Urinary bladder (tissue), 4 donors: Measurements from ENCODE around the gene ASTL. TPM values are rescaled to one million over a fixed set of nuclear protein-coding genes. Genes with fewer than 3 reads are reported as not detected.
"Not testable (repeated sequence)": the region's sequence is repeated elsewhere in the genome, so short reads cannot be mapped to it uniquely, and the experiment has no call there.

Experiments used
- DNase-seq: peaks from one replicate; pipeline ENCODE4 v3.0.0-alpha.2; 2015; ENCODE audit errors: extremely low spot score
- H3K27ac ChIP-seq: one replicate; pipeline ENCODE4 v1.5.1; 2013; ENCODE audit warnings: low read depth, mild to moderate bottlenecking, moderate library complexity
- H3K36me3 ChIP-seq: one replicate; pipeline ENCODE4 v1.6.1; 2013; ENCODE audit warnings: mild to moderate bottlenecking, moderate library complexity; ENCODE audit not compliant: insufficient read depth
- H3K4me1 ChIP-seq: one replicate; pipeline ENCODE4 v1.6.1; 2013; ENCODE audit warnings: mild to moderate bottlenecking, moderate library complexity; ENCODE audit not compliant: insufficient read depth
- H3K4me3 ChIP-seq: one replicate; pipeline ENCODE4 v1.5.1; 2013; ENCODE audit warnings: low read depth, low read length
- WGBS: extraction: QIAGEN DNeasy Blood & Tissue Kit; methylation state at CpG from one replicate; pipeline ENCODE4 v1.1.7; 2013; 5-methylcytosine and 5-hydroxymethylcytosine counted together
- polyA plus RNA-seq: library from polyadenylated mRNA; stranded (reverse); fragments of 200-250 nt; gene quantifications from one replicate; pipeline ENCODE4 v1.2.3, GENCODE V29; 2013
- total RNA-seq: library from RNA; depleted of rRNA; stranded (reverse); fragments of >200 nt; gene quantifications from one replicate; pipeline ENCODE4 v1.2.3, GENCODE V29; 2014
- donor health status: healthy with polysubstance abuse.
- donor health status: healthy.

Gene ASTL
- total and polyA plus RNA-seq, 2 donors, result 0.09 to 0.85 TPM

DNA sequence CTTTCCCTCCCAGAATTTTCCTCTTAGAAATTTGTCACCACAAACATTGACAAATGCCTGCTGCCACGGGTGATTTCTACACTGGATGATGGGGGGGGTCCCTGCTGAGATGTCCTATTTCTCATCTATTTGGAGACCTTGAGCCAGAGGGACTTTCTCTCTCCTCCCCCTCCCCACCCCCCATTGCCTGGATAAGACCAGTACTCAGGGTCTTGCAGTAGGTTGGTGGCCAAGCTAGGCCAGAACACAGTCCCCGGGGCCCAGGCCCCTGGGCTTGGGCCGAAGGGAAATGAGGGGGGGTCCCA lies 7.5 kb upstream of the ASTL start:
- Histone ChIP-seq H3K27ac (peak overlapping the region; percentile 71), H3K4me1 (no peaks in the 10 kb centered on the region), H3K4me3 (peak overlapping the region; percentile 61), H3K36me3 (no peaks in the 10 kb centered on the region)
- no peak for DNase-seq
- WGBS, result 52% methylated on average over 3 of the region's 3 CpGs

DNA sequence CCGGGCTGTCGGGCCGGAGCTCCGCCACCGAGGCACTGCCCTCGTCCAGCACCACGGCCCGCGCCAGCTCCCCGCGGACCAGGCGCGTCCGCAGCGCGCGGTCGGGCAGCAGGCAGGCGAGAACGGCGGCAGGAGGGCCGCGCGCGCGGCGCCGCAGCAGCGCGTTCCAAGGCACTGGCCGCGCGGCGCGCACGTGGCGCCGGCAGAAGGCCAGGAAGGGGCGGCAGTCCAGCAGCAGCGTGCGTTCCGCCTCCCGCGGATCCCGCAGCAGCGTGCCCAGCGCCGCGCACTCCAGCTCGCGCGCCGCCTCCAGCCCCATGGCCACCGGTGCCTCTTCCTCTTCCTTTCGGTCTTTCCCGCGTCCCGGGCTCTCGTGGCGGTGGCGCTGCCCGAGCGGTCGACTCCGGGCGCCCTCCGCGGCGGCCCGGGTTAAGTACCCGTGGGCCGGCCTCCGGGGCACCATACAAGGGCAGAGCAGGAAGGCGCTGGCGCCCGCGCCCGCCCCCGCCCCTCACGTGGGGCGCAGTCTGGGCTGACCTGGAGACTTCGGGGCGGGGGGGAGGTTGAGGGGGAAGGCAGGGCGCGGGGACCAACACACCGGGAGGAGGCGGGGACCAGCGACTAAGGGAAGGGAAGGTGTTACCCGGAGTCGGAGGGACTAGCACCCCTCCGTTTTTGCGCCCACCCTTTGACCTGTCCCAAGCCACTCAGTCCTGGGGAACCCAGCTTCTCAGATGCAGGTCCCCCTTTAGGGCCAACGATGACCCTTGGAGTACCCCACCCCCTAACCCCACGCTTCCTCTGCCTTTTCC lies 6.9 kb upstream of the ASTL start, which contains the start of gene DUSP2:
DUSP2 (minus strand) TSS at position 405 of the 812 bp plus-strand sequence; CDS start at position 319, 86 bp downstream.
- H3K4me3 ChIP-seq, result peak within 1 kb of the TSS; percentile 61
- peak within 1 kb of the TSS; percentile 71 for H3K27ac ChIP-seq
- H3K4me1 ChIP-seq, result no peaks in the 10 kb centered on the region
- no peak for DNase-seq
- no peaks in the 10 kb centered on the region for H3K36me3 ChIP-seq
- WGBS, result 3% methylated on average over 94 of the region's 94 CpGs

GRCh38 chr2:96144481-96145035 lies 6.3 kb upstream of the ASTL start:
- 8% methylated on average over 35 of the region's 35 CpGs for WGBS
- Histone ChIP-seq H3K4me1 (no peaks in the 10 kb centered on the region), H3K27ac (no peak overlapping the region), H3K4me3 (peak overlapping the region; percentile 61), H3K36me3 (no peaks in the 10 kb centered on the region)
- DNase-seq, result no peak

- Histone ChIP-seq H3K4me3 (peak overlapping the region; percentile 61), H3K4me1 (no peaks in the 10 kb centered on the region), H3K27ac (no peak overlapping the region), H3K36me3 (no peaks in the 10 kb centered on the region)
- WGBS, result 82% methylated on average over 23 of the region's 23 CpGs
- DNase-seq, result no peak
Observed at GRCh38 chr2:96143848-96144480, 5.7 kb upstream of the ASTL start.

DNA sequence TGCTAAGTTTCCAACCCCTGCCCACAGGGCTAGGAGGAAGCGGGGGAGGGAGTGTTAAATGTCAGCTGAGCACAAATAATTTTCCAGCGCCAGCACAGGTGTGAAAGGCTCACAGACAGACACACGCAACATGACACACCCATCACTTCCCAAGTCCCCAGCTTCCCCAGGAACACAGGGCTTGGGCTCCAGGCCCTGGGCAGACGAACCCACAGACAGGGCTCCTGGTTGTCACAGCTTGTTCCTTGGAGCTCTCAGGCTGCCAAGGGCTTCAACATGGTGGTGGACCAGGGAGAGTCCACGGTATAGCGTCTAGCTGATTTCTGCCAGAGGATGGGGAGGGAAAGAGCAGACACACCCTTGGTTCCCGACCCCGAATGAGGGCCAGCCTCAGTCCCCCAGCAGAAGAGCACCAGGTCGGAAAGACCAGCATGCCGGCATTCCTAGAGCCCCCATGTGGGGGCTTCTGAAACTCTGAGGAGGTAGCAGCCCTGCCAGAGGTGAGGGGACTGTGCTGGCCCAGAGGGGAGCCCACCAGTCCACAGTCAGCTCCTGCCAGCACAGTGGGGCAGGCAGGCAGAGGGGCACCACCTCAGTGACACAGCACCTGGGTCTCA lies 5.0 kb upstream of the ASTL start:
- no peak for DNase-seq
- Histone ChIP-seq H3K27ac (no peak overlapping the region), H3K4me1 (no peaks in the 10 kb centered on the region), H3K36me3 (no peaks in the 10 kb centered on the region), H3K4me3 (peak overlapping the region; percentile 61)
- WGBS, result 83% methylated on average over 10 of the region's 10 CpGs

GRCh38 chr2:96142217-96143113 lies 4.2 kb upstream of the ASTL start:
- DNase-seq, result no peak
- Histone ChIP-seq H3K4me1 (no peaks in the 10 kb centered on the region), H3K27ac (no peak overlapping the region), H3K4me3 (no peak overlapping the region), H3K36me3 (no peaks in the 10 kb centered on the region)
- 84% methylated on average over 26 of the region's 26 CpGs for WGBS

DNA sequence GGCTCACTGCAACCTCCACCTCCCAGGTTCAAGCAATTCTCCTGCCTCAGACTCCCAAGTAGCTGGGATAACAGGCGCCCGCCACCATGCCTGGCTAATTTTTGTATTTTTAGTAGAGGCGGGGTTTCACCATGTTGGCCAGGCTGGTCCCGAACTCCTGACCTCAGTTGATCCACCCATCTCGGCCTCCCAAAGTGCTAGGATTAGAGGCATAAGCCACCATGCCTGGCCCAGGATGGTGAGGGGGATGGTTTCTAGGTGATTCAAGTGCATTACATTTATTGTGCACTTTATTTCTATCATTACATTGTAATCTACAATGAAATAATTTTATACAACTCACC lies 3.3 kb upstream of the ASTL start:
- not testable (repeated sequence) for H3K4me1 ChIP-seq, H3K4me3 ChIP-seq, DNase-seq, H3K36me3 ChIP-seq, H3K27ac ChIP-seq
- 86% methylated on average over 5 of the region's 5 CpGs for WGBS

DNA sequence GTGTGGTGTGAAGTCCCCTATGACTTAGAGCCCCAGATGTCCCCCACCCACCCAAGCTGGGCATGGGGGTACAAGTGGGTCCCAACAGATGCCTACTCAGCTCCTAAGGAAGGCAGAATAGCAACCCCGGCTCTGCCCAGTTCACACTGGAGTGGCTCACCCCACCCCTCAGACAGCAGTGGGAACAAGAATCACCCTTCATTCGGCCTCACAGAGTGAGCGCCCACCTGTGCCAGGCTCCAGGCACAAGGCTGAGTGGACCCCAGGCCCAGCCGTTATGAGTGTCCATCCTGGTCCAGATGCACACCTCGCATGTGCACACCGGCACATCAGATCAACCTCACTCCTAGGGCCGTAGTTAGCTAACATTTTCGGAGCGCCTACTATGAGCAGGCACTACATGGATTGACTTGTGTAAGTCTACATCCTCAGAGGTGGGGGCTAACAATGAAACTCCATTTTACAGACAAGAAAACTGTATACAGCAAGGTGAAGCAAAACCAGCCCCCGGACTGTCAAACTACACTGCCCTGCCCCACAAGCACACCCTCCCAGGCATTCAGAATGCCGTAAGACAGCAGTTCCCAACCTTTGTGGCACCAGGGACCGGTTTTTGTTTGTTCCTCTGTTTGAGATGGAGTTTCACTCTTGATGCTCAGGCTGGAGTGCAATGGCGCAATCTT lies 2.8 kb upstream of the ASTL start:
- no peak for DNase-seq
- Histone ChIP-seq H3K27ac (no peak overlapping the region), H3K4me1 (no peaks in the 10 kb centered on the region), H3K4me3 (no peak overlapping the region), H3K36me3 (no peaks in the 10 kb centered on the region)
- 92% methylated on average over 13 of the region's 13 CpGs for WGBS

DNA sequence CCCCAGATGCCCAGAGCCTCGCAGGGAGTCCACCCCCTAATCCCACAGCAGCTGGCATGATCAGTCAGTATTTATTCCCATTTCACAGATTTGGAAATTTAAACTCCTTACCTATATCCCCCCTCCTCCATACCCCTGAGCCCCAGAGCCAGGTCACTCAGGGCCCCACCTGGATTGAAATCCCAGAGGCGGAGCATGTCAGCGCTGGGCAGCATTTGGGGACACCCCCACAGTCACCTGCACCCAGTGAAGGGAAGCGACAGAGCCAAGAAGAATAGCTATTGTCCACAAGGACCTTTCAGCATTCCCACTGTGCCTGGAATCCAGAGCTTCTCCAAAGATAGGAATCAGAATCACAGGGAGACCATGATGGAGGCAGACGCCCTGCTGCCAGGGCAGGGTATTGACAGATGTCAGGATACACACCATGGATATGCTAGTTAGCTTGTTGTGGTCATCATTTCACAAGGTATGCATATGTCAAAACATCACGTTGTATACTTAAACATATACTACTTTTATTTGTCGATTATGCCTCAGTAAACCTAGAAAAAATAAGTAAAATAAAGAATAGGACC lies 968 bp upstream of the ASTL start:
- Histone ChIP-seq H3K4me3 (no peak overlapping the region), H3K4me1 (no peaks in the 10 kb centered on the region), H3K36me3 (no peaks in the 10 kb centered on the region), H3K27ac (no peak overlapping the region)
- 85% methylated on average over 7 of the region's 7 CpGs for WGBS
- DNase-seq, result no peak

DNA sequence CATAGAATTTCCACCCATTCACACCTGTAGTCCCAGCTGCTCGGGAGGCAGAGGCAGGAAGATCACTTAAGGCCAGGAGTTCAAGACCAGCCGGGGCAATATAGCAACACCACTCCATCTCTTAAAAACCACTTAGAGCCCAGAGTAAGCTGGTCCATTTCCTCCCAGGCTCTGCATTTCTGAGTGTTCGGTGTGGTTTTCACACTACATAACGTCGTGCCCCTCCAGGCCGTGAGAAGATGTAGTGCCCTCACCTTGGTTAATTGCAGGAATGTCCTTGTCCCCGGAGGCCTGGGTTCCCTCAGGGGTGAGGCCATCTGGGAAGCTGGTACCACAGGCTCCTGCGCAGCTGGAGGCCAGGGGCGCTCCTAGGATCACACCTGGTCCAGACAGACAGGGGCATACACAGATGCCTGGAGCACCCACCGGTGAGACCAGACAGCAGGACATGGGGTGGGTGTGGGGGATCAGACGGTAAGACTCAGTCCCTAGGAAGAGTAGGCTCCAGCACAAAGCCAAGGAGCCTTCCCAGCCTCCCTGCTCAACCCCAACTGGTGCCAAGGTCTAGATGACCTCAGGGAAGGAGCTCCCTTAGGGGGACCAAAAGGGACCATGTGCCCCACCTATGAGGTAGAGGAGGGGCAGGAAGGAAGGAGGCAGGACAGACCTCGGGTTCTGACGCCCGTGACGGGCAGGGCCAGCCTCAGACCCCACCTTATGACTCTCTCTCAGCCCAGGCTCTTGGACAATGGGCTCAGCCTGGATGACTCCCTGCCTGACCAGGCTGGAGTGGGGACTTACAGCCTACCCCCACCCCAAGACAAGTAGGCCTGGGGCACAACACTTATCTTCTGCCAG lies 752 bp downstream of the ASTL start:
- no peak overlapping the region for H3K4me3 ChIP-seq
- 80% methylated on average over 15 of the region's 15 CpGs for WGBS
- no peaks in the 10 kb centered on the region for H3K4me1 ChIP-seq
- no peak for DNase-seq
- no peak overlapping the region for H3K27ac ChIP-seq
- H3K36me3 ChIP-seq, result no peaks in the 10 kb centered on the region

DNA sequence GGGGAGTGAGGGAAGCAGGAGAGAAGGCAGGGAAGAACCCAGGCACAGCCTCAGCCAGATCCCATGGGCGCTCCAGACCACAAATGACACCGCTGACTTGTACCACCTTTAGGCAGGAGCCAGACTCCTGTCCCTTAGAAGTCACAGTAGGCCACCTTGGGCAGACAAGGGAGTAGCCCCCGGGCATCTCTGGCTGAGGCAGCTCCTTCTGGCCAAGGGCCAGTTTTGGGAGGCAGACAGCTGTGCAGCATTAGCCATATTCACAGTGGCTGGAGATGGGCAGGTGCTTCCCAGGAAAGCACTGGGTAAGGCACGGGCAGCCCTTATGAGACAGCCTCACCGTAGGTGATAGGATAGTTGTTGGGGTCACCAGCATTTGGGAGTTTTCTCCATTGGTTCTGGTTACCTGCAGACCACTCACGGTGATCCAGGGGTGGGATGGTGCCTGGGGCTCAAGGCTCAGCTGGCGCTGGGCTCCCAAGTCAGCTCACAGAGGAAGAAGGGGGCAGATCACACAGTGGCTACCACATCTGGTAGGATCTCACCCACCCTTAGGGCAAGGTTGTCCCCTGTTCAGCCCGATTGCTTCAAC lies 2.1 kb downstream of the ASTL start:
- Histone ChIP-seq H3K27ac (no peak overlapping the region), H3K4me1 (no peaks in the 10 kb centered on the region), H3K36me3 (no peaks in the 10 kb centered on the region), H3K4me3 (no peak overlapping the region)
- no peak for DNase-seq
- WGBS, result 81% methylated on average over 8 of the region's 8 CpGs

DNA sequence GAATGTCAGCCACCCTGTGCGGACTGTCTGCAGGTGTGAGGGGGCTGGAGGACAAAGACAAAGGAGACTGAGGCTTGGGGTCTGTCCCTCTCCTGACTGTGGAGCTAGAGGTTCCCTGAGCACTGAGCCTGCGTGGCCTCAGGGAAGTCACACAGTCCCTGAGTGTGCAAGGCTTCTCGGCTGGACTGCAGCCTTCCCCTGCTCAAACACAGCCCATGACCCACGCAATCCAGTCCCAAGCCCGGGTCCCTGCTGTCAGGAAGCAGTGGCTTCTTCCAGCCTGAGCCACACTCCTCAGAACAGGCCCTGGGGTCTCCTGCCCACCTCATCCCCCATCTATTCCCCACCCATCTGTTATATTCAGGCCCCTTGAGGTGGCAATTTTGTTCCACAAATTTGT lies 2.7 kb downstream of the ASTL start:
- DNase-seq, result no peak
- Histone ChIP-seq H3K36me3 (no peaks in the 10 kb centered on the region), H3K4me1 (no peaks in the 10 kb centered on the region), H3K27ac (no peak overlapping the region), H3K4me3 (no peak overlapping the region)
- WGBS, result 75% methylated on average over 5 of the region's 5 CpGs
